Stomach (tissue), 9 donors: ENCODE results near the gene IGFALS. TPM values are rescaled to one million over a fixed set of nuclear protein-coding genes. Genes with fewer than 3 reads are reported as not detected.

ENCODE experiments used
- DNase-seq, 2 donors: peaks; one replicate each; pipeline versions ENCODE4 v3.0.0 to v3.0.0-alpha.2; 2013 to 2019
- H3K27ac ChIP-seq, 5 donors: fragments of 200-600 bp in 4 of 5; sonication (generic) in 4 of 5; one replicate each; pipeline ENCODE4 v1.5.1; 2013 to 2019; ENCODE audit warnings: mild to moderate bottlenecking in 1 of 5, moderate library complexity in 1 of 5
- H3K27me3 ChIP-seq, 3 donors: fragments of 200-600 bp; sonication (generic); one replicate each; pipeline ENCODE4 v1.5.1; 2017 to 2019; ENCODE audit warnings: mixed run types in 1 of 3
- H3K36me3 ChIP-seq, 4 donors: fragments of 200-600 bp; sonication (generic); 1 replicate in 3 of 4; 2 replicates in 1 of 4; pipeline ENCODE4 v1.5.1; 2016 to 2019
- H3K4me1 ChIP-seq, 4 donors: fragments of 200-600 bp; sonication (generic); one replicate each; pipeline ENCODE4 v1.5.1; 2016 to 2019
- H3K4me3 ChIP-seq, 4 donors: fragments of 200-600 bp; sonication (generic) in 3 of 4; one replicate each; pipeline ENCODE4 v1.5.1; 2016 to 2019; ENCODE audit warnings: mild to moderate bottlenecking in 1 of 4
- H3K9me3 ChIP-seq, 4 donors: fragments of 200-600 bp; sonication (generic); one replicate each; pipeline ENCODE4 v1.5.1; 2016 to 2019
- EP300 ChIP-seq: sonication (generic); formaldehyde crosslinking; IDR thresholded peaks from one replicate; pipeline ENCODE4 v1.6.1; 2017; ENCODE audit warnings: antibody characterized with exemption
- POLR2A ChIP-seq, 4 donors: fragments of 450-650 bp; IDR thresholded peaks; one replicate each; pipeline ENCODE4 v1.6.1; 2016; ENCODE audit warnings: antibody characterized with exemption in 4 of 4, control low read depth in 2 of 4, mild to moderate bottlenecking in 1 of 4, moderate library complexity in 1 of 4
- POLR2AphosphoS5 ChIP-seq, 3 donors: sonication (generic); formaldehyde crosslinking; IDR thresholded peaks; one replicate each; pipeline ENCODE4 v1.6.1; 2016; ENCODE audit warnings: antibody characterized with exemption in 3 of 3
- WGBS, 5 donors: extraction: QIAGEN DNeasy Blood & Tissue Kit in 3 of 5; methylation state at CpG; one replicate each; pipeline versions ENCODE4 v1.1.5 to v1.1.7; 2013 to 2018; 5-methylcytosine and 5-hydroxymethylcytosine counted together
- intact Hi-C: fragments of 100-400 bp; cut with DNase I; formaldehyde crosslinking; loops from one replicate; pipeline ENCODE4 v1.15.1; 2023; ENCODE audit warnings: low total_unique reads
- polyA plus RNA-seq, 3 donors: library from polyadenylated mRNA; stranded (reverse); fragments of 200-250 nt; gene quantifications; one replicate each; pipeline ENCODE4 v1.2.3, GENCODE V29; 2013
- total RNA-seq, 5 donors: library from RNA; depleted of rRNA; stranded (reverse); fragments of >200 nt; gene quantifications; one replicate each; pipeline versions ENCODE4 v1.1.0 to v1.2.3, GENCODE V29; 2014 to 2016
- TF ChIP-seq, protein P1 (sequence below), 7 experiments: fragments of 450-650 bp in 4 of 7; fragments of 200-600 bp in 3 of 7; sonication (generic) in 3 of 7; IDR thresholded peaks; one replicate each; pipeline ENCODE4 v1.5.1; 2016 to 2019; ENCODE audit warnings: antibody characterized with exemption in 7 of 7, control low read depth in 2 of 7, mild to moderate bottlenecking in 1 of 7
- donor health status: healthy with polysubstance abuse.
- donor health status: Bipolar disorder and iron deficiency.
- donor health status: healthy.

Gene IGFALS
- total and polyA plus RNA-seq, 8 donors = 2.4 to 24.6 (median 7.1) TPM; not detected in 1

DNA sequence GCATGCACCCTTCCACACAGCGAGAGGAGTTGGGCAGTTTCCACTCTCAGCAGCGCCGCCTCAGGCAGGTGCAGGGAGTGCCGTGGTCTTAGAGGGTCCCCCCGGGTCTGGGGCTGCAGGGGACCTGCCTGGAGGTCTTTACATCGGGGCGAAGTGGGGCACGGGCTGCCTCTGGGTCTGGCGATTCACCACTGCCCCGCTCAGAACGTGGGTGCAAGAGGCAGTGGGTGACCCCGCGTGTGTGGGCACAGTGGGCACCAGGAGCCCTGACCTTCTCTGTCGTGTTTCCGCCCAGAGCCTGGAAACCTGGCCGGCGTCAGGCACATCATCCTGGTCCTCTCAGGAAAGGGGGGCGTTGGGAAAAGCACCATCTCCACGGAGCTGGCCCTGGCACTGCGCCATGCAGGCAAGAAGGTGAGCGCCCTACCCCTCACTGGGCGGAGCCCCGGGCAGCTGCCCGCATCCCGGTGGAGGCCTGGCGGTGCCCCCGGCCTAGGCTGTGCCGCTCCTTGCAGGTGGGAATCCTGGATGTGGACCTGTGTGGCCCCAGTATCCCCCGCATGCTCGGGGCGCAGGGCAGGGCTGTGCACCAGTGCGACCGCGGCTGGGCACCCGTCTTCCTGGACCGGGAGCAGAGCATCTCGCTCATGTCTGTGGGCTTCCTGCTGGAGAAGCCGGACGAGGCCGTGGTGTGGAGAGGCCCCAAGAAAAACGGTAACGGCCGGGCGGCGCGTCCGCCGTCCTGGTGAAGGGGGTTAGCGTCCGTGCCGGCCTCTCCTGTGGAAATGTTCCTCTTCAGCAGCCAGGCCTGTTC, 7.1 kb downstream of the IGFALS start:
- Histone ChIP-seq H3K9me3 (no peaks in the 10 kb centered on the region), H3K27ac (no peak overlapping the region), H3K27me3 (no peaks in the 10 kb centered on the region), H3K4me3 (no peak overlapping the region), H3K4me1 (peaks cover 27 to 44% (median 41%) of the 10 kb centered on the region in 4 donors), H3K36me3 (peaks cover 17 to 65% (median 64%) of the 10 kb centered on the region in 4 donors)
- intact Hi-C loops = no loop called here
- peak in 1 of 2 donors; percentile 8 for DNase-seq
- TF ChIP-seq, protein P1, sequence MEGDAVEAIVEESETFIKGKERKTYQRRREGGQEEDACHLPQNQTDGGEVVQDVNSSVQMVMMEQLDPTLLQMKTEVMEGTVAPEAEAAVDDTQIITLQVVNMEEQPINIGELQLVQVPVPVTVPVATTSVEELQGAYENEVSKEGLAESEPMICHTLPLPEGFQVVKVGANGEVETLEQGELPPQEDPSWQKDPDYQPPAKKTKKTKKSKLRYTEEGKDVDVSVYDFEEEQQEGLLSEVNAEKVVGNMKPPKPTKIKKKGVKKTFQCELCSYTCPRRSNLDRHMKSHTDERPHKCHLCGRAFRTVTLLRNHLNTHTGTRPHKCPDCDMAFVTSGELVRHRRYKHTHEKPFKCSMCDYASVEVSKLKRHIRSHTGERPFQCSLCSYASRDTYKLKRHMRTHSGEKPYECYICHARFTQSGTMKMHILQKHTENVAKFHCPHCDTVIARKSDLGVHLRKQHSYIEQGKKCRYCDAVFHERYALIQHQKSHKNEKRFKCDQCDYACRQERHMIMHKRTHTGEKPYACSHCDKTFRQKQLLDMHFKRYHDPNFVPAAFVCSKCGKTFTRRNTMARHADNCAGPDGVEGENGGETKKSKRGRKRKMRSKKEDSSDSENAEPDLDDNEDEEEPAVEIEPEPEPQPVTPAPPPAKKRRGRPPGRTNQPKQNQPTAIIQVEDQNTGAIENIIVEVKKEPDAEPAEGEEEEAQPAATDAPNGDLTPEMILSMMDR (IDR thresholded peaks at IDR 0.05) = no peak
- TF ChIP-seq EP300 = no peak
- 82 to 93% (median 87%) methylated on average over 23 to 51 of the region's 51 CpGs for WGBS, 5 donors

DNA sequence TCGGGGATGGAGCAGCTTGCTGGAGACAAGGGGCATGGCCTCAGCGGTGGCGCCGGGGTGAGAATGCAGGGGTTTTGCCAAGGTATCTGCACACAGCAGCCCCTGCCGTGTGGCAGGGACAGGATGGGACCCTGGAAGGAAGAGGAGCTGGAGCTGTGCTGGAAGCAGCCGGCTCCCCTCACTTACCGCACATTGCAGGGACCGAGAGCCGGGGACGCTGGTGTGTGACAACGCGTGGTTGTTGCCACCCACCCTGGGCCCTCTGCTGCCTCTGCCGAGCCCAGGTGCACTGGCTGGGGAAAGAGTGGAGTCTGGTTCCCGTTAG, 7.7 kb downstream of the IGFALS start:
- no peak overlapping the region for H3K4me3 ChIP-seq
- no peak for TF ChIP-seq POLR2A (IDR thresholded peaks at IDR 0.05)
- TF ChIP-seq, protein P1 (IDR thresholded peaks at IDR 0.05) = no peak
- H3K9me3 ChIP-seq = no peaks in the 10 kb centered on the region
- WGBS, 5 donors = 84 to 88% (median 85%) methylated on average over 10 to 14 of the region's 14 CpGs
- H3K27me3 ChIP-seq = no peaks in the 10 kb centered on the region
- H3K36me3 ChIP-seq = peaks cover 18 to 62% (median 61%) of the 10 kb centered on the region in 4 donors
- peak in 1 of 2 donors; percentile 4 for DNase-seq
- intact Hi-C loops = no loop called here
- no peak overlapping the region for H3K27ac ChIP-seq
- peaks cover 33 to 51% (median 48%) of the 10 kb centered on the region in 4 donors for H3K4me1 ChIP-seq

DNA sequence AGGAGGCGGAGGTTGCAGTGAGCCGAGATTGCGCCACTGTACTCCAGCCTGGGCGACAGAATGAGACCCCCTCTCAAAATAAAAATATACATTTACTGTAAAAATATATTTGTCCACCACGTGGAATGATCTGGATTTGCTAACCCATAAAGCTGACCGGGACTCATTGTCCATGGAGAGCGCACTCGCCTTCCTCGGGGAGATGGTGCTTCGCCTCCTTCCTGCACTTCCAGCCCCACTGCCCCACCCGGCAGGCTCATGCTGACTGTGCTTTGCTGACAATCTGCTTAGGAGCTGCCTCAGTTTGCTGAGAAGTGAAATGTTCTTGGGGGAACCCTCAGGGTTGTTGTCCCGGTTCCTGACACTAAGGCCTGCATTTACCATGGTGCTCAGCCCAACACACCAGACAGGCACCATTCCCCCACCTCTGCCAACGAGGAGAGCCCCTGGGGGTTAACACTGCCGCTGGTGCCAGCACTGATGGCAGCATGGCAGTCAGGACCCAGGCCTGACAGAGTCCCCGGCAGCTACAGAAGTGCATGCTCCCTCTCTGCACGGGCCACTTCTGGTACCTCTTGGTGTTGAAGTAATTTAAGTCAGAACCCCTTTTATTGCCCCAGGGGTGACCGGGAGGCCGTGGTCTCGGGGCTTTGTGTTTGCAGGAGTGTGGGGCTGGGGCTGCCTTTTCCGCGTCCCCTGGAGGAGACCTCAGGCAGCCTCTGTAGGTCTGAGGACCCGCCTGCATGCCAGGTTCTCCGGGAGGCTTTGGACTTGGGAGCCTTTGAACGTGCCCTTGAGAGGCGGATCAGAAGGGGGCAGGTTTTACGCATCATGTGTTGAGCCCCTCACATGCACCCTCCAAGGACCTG, 8.3 kb downstream of the IGFALS start:
- no peaks in the 10 kb centered on the region for H3K27me3 ChIP-seq
- no peak overlapping the region for H3K4me3 ChIP-seq
- no peak overlapping the region for H3K27ac ChIP-seq
- no peaks in the 10 kb centered on the region for H3K9me3 ChIP-seq
- H3K36me3 ChIP-seq = peaks cover 24 to 62% (median 61%) of the 10 kb centered on the region in 4 donors
- DNase-seq = peak in 1 of 2 donors; percentile 2
- peaks cover 35 to 57% (median 53%) of the 10 kb centered on the region in 4 donors for H3K4me1 ChIP-seq
- 85 to 89% (median 86%) methylated on average over 25 to 26 of the region's 26 CpGs for WGBS, 5 donors
- intact Hi-C loops = no loop called here
- TF ChIP-seq EP300 (no peak), POLR2AphosphoS5 (IDR thresholded peaks at IDR 0.05) (no peak), POLR2A (IDR thresholded peaks at IDR 0.05) (no peak)
- TF ChIP-seq, protein P1 (IDR thresholded peaks at IDR 0.05) = no peak

DNA sequence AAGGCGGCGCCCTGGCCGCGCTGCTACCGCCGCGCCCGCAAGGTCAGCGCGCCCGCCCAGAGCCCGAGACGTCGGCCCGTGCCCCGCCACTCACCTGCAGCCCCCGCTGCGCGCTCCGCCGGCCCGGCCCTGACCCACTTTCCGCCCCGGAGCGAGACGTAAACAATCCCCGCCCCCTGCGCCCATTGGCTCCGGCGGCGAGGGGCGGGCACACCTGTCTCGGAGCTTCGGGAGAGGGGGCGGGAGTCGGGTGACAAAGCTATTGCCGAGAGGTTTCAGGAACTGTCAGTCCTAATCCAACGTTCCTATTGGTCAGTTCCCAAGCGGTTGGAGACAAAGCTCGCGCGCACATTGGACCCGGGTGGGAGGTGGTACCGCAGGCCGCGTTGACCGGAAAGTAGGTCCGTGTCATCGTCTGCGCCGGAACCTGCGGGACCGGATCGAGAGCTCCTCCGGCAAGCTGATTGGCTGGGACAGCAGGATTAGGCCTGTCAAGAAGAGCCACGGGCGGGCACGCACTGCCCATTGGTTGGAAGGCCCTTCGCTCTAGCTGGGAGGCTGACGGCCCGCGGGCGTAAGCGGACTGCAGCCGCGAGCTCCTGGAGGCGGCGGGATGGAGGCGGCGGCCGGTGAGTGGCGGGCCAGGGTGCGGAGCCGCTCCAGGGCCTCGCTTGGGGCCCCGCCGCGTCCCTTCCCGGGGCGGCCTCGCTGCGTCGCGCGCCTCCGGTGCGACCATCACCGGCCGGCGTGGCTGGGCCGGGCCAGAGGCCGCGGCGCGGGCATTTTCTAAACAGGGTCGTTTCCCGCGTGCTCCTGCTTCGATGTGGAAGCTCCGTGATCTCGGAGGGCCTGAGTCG, 10.9 kb downstream of the IGFALS start, which contains the start of the genes NUBP2 and SPSB3:
NUBP2 (plus strand) TSS at position 553 of the 857 bp plus-strand sequence; CDS start at position 614, 61 bp downstream.
SPSB3 (minus strand) TSS at position 164 of the 857 bp plus-strand sequence. CDS start 1,088 bp downstream, outside the sequence.
- H3K9me3 ChIP-seq = no peaks in the 10 kb centered on the region
- peaks cover 40 to 76% (median 67%) of the 10 kb centered on the region in 4 donors for H3K4me1 ChIP-seq
- intact Hi-C loops = no loop called here
- peaks cover 18 to 62% (median 61%) of the 10 kb centered on the region in 4 donors for H3K36me3 ChIP-seq
- DNase-seq = peak; percentile 100
- TF ChIP-seq POLR2A (IDR thresholded peaks at IDR 0.05) (no peak), POLR2AphosphoS5 (IDR thresholded peaks at IDR 0.05) (peak; percentile 70 to 87 (median 83))
- WGBS, 5 donors = 0% methylated on average over 19 to 102 of the region's 102 CpGs
- H3K27ac ChIP-seq = peak within 1 kb of the TSS; percentile 81 to 92 (median 86)
- no peaks in the 10 kb centered on the region for H3K27me3 ChIP-seq
- H3K4me3 ChIP-seq = peak within 1 kb of the TSS; percentile 90 to 98 (median 94)
